ENCODE measurements around the gene HECTD4. TPM values are rescaled to one million over a fixed set of nuclear protein-coding genes. Genes with fewer than 3 reads are reported as not detected.

HECTD4 gene
- total and polyA plus RNA-seq, 2 of the 4 experiments (the other 2 are of a cell fraction), result 12.9 to 13.0 TPM

DNA sequence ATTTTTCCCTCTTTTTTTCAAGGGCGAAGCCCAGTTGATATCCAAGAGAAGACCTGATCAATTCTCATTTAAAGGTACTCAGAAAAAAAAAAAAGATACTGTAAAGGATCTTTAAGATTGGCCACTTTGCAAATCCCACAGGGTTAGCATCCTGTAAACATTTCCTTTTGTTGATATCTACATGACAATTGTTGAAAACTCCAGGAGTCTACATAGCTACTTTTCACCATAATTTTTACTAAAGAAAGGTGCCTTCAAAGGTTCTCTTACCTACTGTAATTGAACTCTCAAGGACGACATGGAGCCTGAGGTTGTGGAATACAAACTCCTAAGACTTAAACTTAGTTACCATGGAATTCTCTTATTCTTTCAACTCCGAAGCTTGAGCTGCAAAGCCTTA is 125.5 kb downstream of the HECTD4 start:
- H3K27me3 ChIP-seq (ENCODE audit: control insufficient read depth, insufficient read depth, low read length), result no peaks in the 10 kb centered on the region
- H3K4me1 ChIP-seq (ENCODE audit: control insufficient read depth, insufficient read depth, low read length), result no peaks in the 10 kb centered on the region
- H4K91ac ChIP-seq (ENCODE audit: insufficient read depth, low read depth, low read length), result no peak overlapping the region
- WGBS, 2 experiments (ENCODE audit: extremely low coverage in 2 of 2, insufficient read length in 1 of 2), result no CpG with 5 or more reads among the region's 3 CpGs
- H4K5ac ChIP-seq (ENCODE audit: low read depth, low read length), result no peak overlapping the region
- H3K14ac ChIP-seq (replicated peaks; ENCODE audit: low read depth, low read length), result no peak overlapping the region
- H3K9me1 ChIP-seq (ENCODE audit: insufficient read depth, low read length), result no peaks in the 10 kb centered on the region; the same call in 1 of the 2 replicates
- no peak overlapping the region for H2AK9ac ChIP-seq (replicated peaks; ENCODE audit: low read depth, low read length, poor library complexity)
- no peak overlapping the region for H2BK15ac ChIP-seq (ENCODE audit: low read depth, low read length)
- no peak overlapping the region for H3K18ac ChIP-seq (ENCODE audit: low read depth, low read length)
- DNase-seq (no peak), ATAC-seq (ENCODE audit: low read depth) (no peak)
- H3K4me3 ChIP-seq (ENCODE audit: insufficient read depth, low read depth, low read length), result no peak overlapping the region
- H3K56ac ChIP-seq (ENCODE audit: extremely low read depth, insufficient read depth, low read length), result no peak overlapping the region
- H4K20me1 ChIP-seq (ENCODE audit: insufficient read depth, low read length), result no peaks in the 10 kb centered on the region
- no TSS peak for BruUV-seq (replicated peaks)
- H3K27ac ChIP-seq (ENCODE audit: insufficient read depth, low read length), result no peak overlapping the region
- H4K8ac ChIP-seq (ENCODE audit: low read depth in 2 of 2, low read length in 2 of 2), result no peak overlapping the region
- TF ChIP-seq MAZ (IDR thresholded peaks at IDR 0.05; ENCODE audit: borderline replicate concordance, low read depth, low read length) (no peak), RCOR1 (IDR thresholded peaks at IDR 0.05; ENCODE audit: insufficient replicate concordance, low read length) (no peak), BHLHE40 (IDR thresholded peaks at IDR 0.05; ENCODE audit: low read depth, low read length) (no peak), MAFK (IDR thresholded peaks at IDR 0.05; ENCODE audit: low read depth, low read length) (no peak), POLR2A (IDR thresholded peaks at IDR 0.05; ENCODE audit: low read depth, low read length) (no peak)
- dilution Hi-C loops (cut with HindIII; ENCODE audit: low sequenced_read_pairs, unreplicated experiment), result no loop called here
- no peak overlapping the region for H2BK120ac ChIP-seq (ENCODE audit: low read depth, low read length)
- intact Hi-C loops (cut with micrococcal nuclease), result loop anchor here (2.0 kb wide), 1 partner anchor 36 kb away; no protein-coding TSS in a partner anchor
- H2BK20ac ChIP-seq (ENCODE audit: low read depth, low read length), result no peak overlapping the region
- CTCF ChIA-PET, result no interaction called here
- no peak overlapping the region for H2AK5ac ChIP-seq (ENCODE audit: low read depth, low read length)
- in situ Hi-C loops (cut with MboI; ENCODE audit: low sequenced_read_pairs), result no loop called here
- H3K79me1 ChIP-seq (ENCODE audit: low read depth in 1 of 2, low read length in 2 of 2), result no peaks in the 10 kb centered on the region
- H3K4ac ChIP-seq (ENCODE audit: low read depth, low read length), result no peak overlapping the region
- H3K9ac ChIP-seq (ENCODE audit: low read depth, low read length), result no peak overlapping the region
- no peak overlapping the region for H2AFZ ChIP-seq (replicated peaks; ENCODE audit: low read length, poor library complexity)
- no peak overlapping the region for H3K23ac ChIP-seq (ENCODE audit: low read depth, low read length)
- POLR2A ChIA-PET (ENCODE audit: unreplicated experiment), result no interaction called here
- H3K9me3 ChIP-seq (ENCODE audit: control insufficient read depth, insufficient read depth, low read length), result no peaks in the 10 kb centered on the region
- H3K4me2 ChIP-seq (ENCODE audit: low read depth, low read length), result no peak overlapping the region
- H2BK5ac ChIP-seq (ENCODE audit: low read depth, low read length, poor library complexity, severe bottlenecking), result no peak overlapping the region
- peaks cover 18% of the 10 kb centered on the region for H3K36me3 ChIP-seq (ENCODE audit: control insufficient read depth, insufficient read depth, low read length)

Measured in IMR-90 (cell line).